Esophagus muscularis mucosa (tissue), 4 donors: ENCODE results near the gene CBLN1.

Experiments
- CTCF ChIP-seq, 3 experiments: fragments of 200-600 bp in 2 of 3; fragments of 450-650 bp in 1 of 3; sonication (generic) in 2 of 3; IDR thresholded peaks; one replicate each; pipeline ENCODE4 v1.5.1; 2017 to 2019; ENCODE audit warnings: antibody characterized with exemption in 3 of 3, mild to moderate bottlenecking in 2 of 3, moderate library complexity in 1 of 3
- EP300 ChIP-seq: sonication (generic); formaldehyde crosslinking; IDR thresholded peaks from one replicate; pipeline ENCODE4 v1.6.1; 2017; ENCODE audit warnings: antibody characterized with exemption
- POLR2A ChIP-seq: fragments of 450-650 bp; IDR thresholded peaks from one replicate; pipeline ENCODE4 v1.6.1; 2017; ENCODE audit warnings: antibody characterized with exemption, moderate library complexity, mild to moderate bottlenecking, low read depth

GRCh38 chr16:49276646-49277385, 4.8 kb downstream of the CBLN1 start:
- TF ChIP-seq CTCF (IDR thresholded peaks at IDR 0.05) (no peak), POLR2A (no peak), EP300 (no peak)
